Measurements from ENCODE around the gene CCNY.

Gene CCNY

DNA sequence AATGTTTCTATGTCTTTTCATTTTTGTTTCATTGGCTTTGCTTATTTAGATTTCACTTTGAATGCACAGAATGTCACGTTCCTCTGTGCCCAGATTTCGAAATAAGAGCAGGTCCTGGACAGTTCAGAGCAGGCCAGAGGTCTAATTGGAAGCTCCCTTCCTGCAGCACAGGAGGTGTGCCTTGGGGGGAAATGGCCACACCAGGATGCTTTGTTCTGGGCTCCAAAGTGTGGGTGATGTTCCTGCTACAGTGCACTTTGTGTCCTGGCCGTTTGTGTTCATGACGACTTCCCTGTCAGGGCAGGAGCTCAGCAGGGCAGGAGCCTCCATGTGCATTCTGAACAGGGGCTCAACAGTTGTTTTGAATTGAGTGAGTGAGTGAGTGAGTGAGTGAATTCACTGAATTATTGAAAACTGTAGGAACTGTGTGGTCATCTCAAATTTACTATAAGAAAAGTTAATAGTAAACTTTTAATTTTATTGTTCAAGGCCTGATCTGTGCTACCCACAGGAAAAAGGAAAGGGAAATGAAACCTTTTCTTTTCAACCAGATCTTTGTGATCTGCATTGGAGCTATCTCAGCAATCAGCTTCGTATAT lies 159.3 kb downstream of the CCNY start:
- no peak overlapping the region for H3K27ac ChIP-seq
- TF ChIP-seq, protein P1, sequence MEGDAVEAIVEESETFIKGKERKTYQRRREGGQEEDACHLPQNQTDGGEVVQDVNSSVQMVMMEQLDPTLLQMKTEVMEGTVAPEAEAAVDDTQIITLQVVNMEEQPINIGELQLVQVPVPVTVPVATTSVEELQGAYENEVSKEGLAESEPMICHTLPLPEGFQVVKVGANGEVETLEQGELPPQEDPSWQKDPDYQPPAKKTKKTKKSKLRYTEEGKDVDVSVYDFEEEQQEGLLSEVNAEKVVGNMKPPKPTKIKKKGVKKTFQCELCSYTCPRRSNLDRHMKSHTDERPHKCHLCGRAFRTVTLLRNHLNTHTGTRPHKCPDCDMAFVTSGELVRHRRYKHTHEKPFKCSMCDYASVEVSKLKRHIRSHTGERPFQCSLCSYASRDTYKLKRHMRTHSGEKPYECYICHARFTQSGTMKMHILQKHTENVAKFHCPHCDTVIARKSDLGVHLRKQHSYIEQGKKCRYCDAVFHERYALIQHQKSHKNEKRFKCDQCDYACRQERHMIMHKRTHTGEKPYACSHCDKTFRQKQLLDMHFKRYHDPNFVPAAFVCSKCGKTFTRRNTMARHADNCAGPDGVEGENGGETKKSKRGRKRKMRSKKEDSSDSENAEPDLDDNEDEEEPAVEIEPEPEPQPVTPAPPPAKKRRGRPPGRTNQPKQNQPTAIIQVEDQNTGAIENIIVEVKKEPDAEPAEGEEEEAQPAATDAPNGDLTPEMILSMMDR (IDR thresholded peaks at IDR 0.05), result no peak
- DNase-seq (ENCODE audit: low spot score), result no peak

DNA sequence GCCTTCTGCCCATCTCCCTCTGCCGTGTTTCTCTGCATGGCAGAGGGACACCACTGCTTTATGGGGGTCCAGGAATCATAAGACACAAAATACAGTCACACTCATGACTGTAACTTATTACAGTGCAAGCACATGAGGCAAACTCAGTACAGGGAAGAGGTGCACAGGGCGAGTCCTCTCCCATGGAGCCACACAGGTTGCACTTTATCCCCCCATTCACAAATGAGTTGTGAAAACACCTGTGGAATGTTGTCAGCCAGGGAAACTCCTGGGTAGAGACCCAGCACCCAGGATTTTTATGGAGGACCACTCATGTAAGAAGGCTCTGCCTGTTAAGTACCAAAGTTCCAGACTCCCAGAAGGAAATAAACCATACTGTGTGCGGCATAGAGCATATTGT lies 161.6 kb downstream of the CCNY start:
- Histone ChIP-seq H3K4me3 (no peak overlapping the region), H3K27ac (no peak overlapping the region)
- no peak for DNase-seq (ENCODE audit: low spot score)
- TF ChIP-seq, protein P1 (IDR thresholded peaks at IDR 0.05), result no peak

More for the DNA sequence above, 159.3 kb downstream of the CCNY start:
- H3K4me3 ChIP-seq, result no peak overlapping the region

DNA sequence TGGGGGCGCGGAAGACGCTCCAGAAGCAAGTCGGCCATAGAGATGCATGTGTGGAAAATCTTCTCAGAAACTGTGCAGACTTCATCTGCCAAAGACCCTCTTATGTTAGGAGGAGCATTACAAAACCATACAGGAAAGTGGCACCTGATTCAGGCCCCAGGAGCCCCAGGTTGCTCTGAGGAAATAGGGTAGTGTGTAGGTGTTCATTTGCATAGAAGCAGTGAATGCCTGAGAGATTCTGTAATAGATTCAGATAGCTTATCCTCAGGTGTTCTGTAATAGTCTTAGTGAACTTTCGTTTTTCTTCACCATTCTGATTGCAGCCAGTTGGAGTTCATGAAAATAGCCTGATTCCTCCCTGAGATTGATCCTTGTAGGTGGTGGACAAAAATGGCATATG lies 162.4 kb downstream of the CCNY start:
- no peak for DNase-seq (ENCODE audit: low spot score)
- H3K4me3 ChIP-seq, result no peak overlapping the region
- H3K27ac ChIP-seq, result no peak overlapping the region
- TF ChIP-seq, protein P1 (IDR thresholded peaks at IDR 0.05), result no peak

DNA sequence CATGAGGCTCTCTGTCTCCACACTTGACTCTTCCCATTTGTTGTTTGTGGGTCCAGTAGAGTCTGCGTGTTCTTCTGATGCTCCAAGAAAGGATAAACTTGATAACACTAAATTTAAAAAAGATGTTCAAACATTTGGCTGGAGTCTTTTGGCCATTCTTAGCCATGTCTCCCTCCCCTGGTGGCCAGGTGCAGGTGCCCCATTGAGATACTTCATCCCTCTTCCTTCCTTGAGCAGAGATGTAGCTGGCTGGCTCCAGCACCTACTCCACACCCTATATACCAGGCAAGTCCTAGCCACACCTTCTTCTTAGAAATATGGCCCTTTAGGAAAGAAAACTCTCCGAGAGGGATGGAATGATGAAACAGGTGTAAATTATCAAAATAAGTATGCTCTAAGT lies 165.6 kb downstream of the CCNY start:
- Histone ChIP-seq H3K27ac (no peak overlapping the region), H3K4me3 (no peak overlapping the region)
- TF ChIP-seq, protein P1 (IDR thresholded peaks at IDR 0.05), result no peak
- no peak for DNase-seq (ENCODE audit: low spot score)

DNA sequence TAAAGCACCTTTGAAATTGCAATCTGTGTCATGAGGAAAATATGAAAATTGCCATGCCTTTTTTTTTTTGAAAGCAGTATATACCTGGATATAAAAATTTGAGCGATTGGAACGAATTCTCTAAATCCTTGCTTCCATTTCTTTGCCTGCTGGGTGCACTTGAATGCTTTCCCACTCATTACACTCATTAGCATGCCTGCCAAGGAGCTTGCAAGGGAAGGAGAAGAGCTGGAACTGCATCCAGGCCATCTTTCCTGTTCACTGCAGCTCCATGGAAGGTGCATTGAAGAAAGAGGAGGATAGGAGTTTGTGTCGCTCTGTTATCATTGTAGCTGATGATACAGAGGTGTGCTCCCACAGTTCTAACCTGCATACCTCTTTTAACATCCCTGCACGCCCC lies 166.4 kb downstream of the CCNY start:
- Histone ChIP-seq H3K4me3 (no peak overlapping the region), H3K27ac (no peak overlapping the region)
- DNase-seq (ENCODE audit: low spot score), result no peak
- TF ChIP-seq, protein P1 (IDR thresholded peaks at IDR 0.05), result no peak

DNA sequence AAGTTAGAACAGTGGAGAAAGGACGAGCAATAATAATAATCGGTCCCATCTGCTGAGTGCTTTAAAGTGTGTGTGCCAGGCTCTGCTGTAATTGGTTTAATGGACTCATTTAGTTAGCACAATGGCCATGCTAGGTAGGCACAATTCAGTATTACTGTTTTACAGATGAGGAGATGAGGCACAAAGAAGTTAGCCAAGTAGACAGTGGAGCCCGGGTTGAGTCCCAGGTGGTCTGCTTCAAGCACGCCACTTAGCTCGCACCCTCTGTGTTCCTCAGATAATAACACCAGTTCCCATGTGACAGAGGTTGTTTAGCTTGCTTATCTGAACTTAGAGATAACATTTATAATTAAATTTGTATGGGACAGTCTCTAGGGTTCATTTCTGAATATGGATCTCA lies 167.3 kb downstream of the CCNY start:
- Histone ChIP-seq H3K27ac (no peak overlapping the region), H3K4me3 (no peak overlapping the region)
- TF ChIP-seq, protein P1 (IDR thresholded peaks at IDR 0.05), result no peak
- DNase-seq (ENCODE audit: low spot score), result no peak

DNA sequence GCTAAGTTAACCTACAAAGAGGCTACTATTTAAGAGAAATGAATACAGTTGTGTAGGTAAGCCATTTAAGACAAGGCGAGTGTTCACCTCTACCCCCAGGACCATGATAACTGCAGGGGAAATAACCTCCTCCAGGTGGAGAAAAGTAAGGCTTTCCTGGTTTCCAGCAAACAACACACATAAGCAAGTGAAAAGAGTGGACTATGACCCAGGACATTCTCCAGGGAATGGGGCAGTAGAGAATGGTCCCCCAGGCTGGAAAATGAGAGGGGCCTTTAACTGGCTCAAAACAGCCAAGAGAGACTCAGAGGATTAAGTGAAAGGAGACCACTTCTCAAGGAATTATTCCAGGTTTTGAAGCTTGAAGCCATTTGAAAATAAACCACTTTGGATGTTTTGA lies 167.8 kb downstream of the CCNY start:
- H3K27ac ChIP-seq, result no peak overlapping the region
- no peak for DNase-seq (ENCODE audit: low spot score)
- no peak overlapping the region for H3K4me3 ChIP-seq
- TF ChIP-seq, protein P1 (IDR thresholded peaks at IDR 0.05), result no peak
